ENCODE measurements around the gene IMPDH1.

- TF ChIP-seq CTCF (IDR thresholded peaks at IDR 0.05) (no peak), POLR2A (IDR thresholded peaks at IDR 0.05) (no peak)
These were observed 22.0 kb upstream of the IMPDH1 start for GRCh38 chr7:128431754-128432153.
